ENCODE results near the gene YARS1. TPM values are rescaled to one million over a fixed set of nuclear protein-coding genes. Genes with fewer than 3 reads are reported as not detected.

YARS1 gene
- total RNA-seq, 4 donors from 2014 or later, result 29.1 to 54.1 (median 46.0) TPM

- H3K36me3 ChIP-seq, result no peaks in the 10 kb centered on the region
- no peaks in the 10 kb centered on the region for H3K27me3 ChIP-seq
- H3K9me3 ChIP-seq, result no peaks in the 10 kb centered on the region
- peak overlapping the region; percentile 78 to 86 for H3K4me3 ChIP-seq
- peak overlapping the region; percentile 75 to 95 (median 92) for H3K27ac ChIP-seq
- 2 to 47% methylated on average over 3 to 9 of the region's 28 CpGs for WGBS, 2 donors (ENCODE audit: low coverage in 1 of 2)
- no peak for TF ChIP-seq POLR2A (IDR thresholded peaks at IDR 0.05)
- no peak for TF ChIP-seq EP300 (IDR thresholded peaks at IDR 0.05)
- no peak for TF ChIP-seq CTCF (IDR thresholded peaks at IDR 0.05)
- no peak for TF ChIP-seq POLR2AphosphoS5 (IDR thresholded peaks at IDR 0.05)
- no peak for ATAC-seq
- H3K4me1 ChIP-seq, result peaks cover 0 to 36% (median 18%) of the 10 kb centered on the region in 3 donors
These were observed 74.8 kb downstream of the YARS1 start for GRCh38 chr1:32742199-32742947.

GRCh38 chr1:32741413-32742198, 75.6 kb downstream of the YARS1 start:
- WGBS, 2 donors (ENCODE audit: low coverage in 1 of 2), result 0 to 4% methylated on average over 3 to 6 of the region's 103 CpGs
- Histone ChIP-seq H3K27ac (peak overlapping the region; percentile 75 to 95 (median 92)), H3K9me3 (no peaks in the 10 kb centered on the region), H3K36me3 (no peaks in the 10 kb centered on the region), H3K4me1 (peaks cover 0 to 36% (median 18%) of the 10 kb centered on the region in 3 donors), H3K27me3 (no peaks in the 10 kb centered on the region), H3K4me3 (peak overlapping the region; percentile 80 to 86)
- TF ChIP-seq EP300 (IDR thresholded peaks at IDR 0.05) (no peak), CTCF (IDR thresholded peaks at IDR 0.05) (peak in 3 of 4 experiments; percentile 22 to 71 (median 36))
- ATAC-seq, result peak; percentile 83

DNA sequence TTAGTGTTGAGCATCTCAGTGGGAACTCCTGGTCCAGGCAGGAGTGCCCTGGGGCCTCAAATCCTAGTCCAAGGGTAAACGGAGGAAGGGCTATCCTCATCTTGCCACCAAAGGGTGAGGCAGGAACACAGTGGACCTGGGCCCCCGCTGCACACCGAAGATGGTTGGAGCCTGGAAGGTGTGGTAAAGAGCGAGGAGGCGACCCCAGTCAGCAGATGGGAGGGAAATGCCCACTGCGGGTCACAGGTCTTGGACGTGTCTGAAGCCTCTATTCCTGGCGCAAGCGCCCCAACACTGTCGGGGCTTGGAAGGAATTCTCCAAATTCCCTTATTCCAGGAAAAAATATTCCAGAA, 76.1 kb downstream of the YARS1 start:
- H3K4me3 ChIP-seq, result peak overlapping the region; percentile 80 to 86
- peaks cover 0 to 36% (median 18%) of the 10 kb centered on the region in 3 donors for H3K4me1 ChIP-seq
- H3K27me3 ChIP-seq, result no peaks in the 10 kb centered on the region
- peak overlapping the region in 3 of 4 donors; percentile 91 to 95 (median 94) for H3K27ac ChIP-seq
- H3K36me3 ChIP-seq, result no peaks in the 10 kb centered on the region
- TF ChIP-seq EP300 (IDR thresholded peaks at IDR 0.05) (no peak), POLR2AphosphoS5 (IDR thresholded peaks at IDR 0.05) (no peak), CTCF (IDR thresholded peaks at IDR 0.05) (no peak), POLR2A (IDR thresholded peaks at IDR 0.05) (no peak)
- 10 to 11% methylated on average over 5 to 6 of the region's 10 CpGs for WGBS, 2 donors (ENCODE audit: low coverage in 1 of 2)
- no peak for ATAC-seq
- H3K9me3 ChIP-seq, result no peaks in the 10 kb centered on the region

DNA sequence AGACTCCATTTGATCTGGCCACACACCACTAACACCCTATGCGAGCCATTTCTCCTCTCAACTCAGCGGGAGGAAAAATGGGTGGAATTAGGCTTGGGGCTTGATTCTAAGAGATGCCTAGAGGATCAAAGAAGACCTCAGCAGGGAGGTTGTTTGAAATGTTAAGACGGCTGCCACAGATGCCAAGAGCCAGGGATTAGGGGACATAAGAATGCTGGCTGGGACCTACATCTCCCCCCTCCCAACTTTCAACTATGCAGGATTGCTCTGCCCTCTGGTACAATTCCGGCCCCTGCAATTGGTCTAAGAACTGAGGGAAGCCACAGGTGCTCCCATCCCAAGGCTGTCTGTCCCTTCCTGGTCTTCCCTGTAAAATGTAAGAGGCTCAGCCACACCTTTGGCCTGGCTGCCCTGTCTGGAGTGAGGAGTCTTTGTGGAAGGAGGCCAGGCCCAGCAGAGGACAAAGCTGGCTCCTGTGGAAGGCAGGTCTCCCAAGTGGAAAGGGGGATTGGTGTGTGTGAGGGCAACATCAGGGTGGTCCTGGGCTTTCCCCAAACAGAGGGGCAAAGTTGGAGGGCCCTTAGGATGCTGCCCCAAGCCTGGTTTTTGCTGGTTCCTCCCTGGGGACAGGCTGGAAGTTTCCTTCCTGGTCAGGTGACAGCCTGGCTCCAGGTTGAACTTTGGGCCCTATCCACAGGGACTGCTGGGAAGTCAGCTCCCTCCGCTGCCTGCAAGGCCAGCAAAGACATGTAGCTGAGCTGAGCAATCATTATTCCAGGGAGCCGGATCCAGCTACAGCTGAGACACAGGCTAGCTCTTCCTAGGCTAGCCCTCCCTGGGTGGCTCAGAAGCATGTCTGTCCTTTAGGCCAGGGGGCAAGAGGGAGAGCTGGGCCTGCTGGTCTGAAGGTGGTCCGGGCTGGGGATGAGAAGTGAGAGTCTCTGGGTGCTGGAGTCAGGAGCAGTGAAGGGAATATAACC, 80.1 kb downstream of the YARS1 start:
- H3K27ac ChIP-seq, result no peak overlapping the region
- TF ChIP-seq EP300 (IDR thresholded peaks at IDR 0.05) (no peak), CTCF (IDR thresholded peaks at IDR 0.05) (no peak), POLR2AphosphoS5 (IDR thresholded peaks at IDR 0.05) (no peak), POLR2A (IDR thresholded peaks at IDR 0.05) (no peak)
- H3K36me3 ChIP-seq, result no peaks in the 10 kb centered on the region
- H3K27me3 ChIP-seq, result no peaks in the 10 kb centered on the region
- no peaks in the 10 kb centered on the region for H3K9me3 ChIP-seq
- no peak for ATAC-seq
- WGBS, 2 donors (ENCODE audit: low coverage in 1 of 2), result 89% methylated on average over 4 of the region's 7 CpGs; no CpG with 5 or more reads in 1 of the 2 donors
- H3K4me1 ChIP-seq, result peaks cover 0 to 16% (median 4%) of the 10 kb centered on the region in 3 donors
- no peak overlapping the region for H3K4me3 ChIP-seq
